ENCODE measurements around the gene RTP2. TPM values are rescaled to one million over a fixed set of nuclear protein-coding genes. Genes with fewer than 3 reads are reported as not detected.

RTP2 gene
- total and polyA plus RNA-seq, 2 of the 4 experiments (the other 2 are of a cell fraction): not detected

GRCh38 chr3:187739561-187740332 lies 37.4 kb upstream of the RTP2 start (continued):
- TF ChIP-seq MXI1 (IDR thresholded peaks at IDR 0.05; ENCODE audit: borderline replicate concordance, low read depth, low read length) (peak; percentile 58; the same call in 1 of the 2 replicates), BHLHE40 (IDR thresholded peaks at IDR 0.05; ENCODE audit: low read depth, low read length) (peak; percentile 90), RAD21 (IDR thresholded peaks at IDR 0.05; ENCODE audit: low read length) (peak; percentile 58)

- peak overlapping the region; percentile 78 for H2BK120ac ChIP-seq (ENCODE audit: low read depth, low read length)
- BruUV-seq (replicated peaks): no TSS peak
- H3K36me3 ChIP-seq (ENCODE audit: control insufficient read depth, insufficient read depth, low read length): 0 out of 2 replicates have a peak, but pooled peaks cover 1% of the 10 kb centered on the region
- H2BK15ac ChIP-seq (ENCODE audit: low read depth, low read length): no peak overlapping the region; the same call in 2 of the 3 replicates
- H2AK9ac ChIP-seq (replicated peaks; ENCODE audit: low read depth, low read length, poor library complexity): peak overlapping the region; percentile 70
- H3K9me1 ChIP-seq (ENCODE audit: insufficient read depth, low read length): peaks cover 12% of the 10 kb centered on the region; the same call in 1 of the 2 replicates
- no peaks in the 10 kb centered on the region for H3K9me3 ChIP-seq (ENCODE audit: control insufficient read depth, insufficient read depth, low read length)
- H3K79me1 ChIP-seq (ENCODE audit: low read depth in 1 of 2, low read length in 2 of 2): peaks cover 24 to 85% of the 10 kb centered on the region in 2 experiments
- peak overlapping the region; percentile 59 for H2BK5ac ChIP-seq (ENCODE audit: low read depth, low read length, poor library complexity, severe bottlenecking)
- DNase-seq (no peak), ATAC-seq (ENCODE audit: low read depth) (peak; percentile 1)
- peak overlapping the region; percentile 92 for H2AFZ ChIP-seq (replicated peaks; ENCODE audit: low read length, poor library complexity)
- peak overlapping the region; percentile 97 for H3K4me2 ChIP-seq (ENCODE audit: low read depth, low read length)
- H3K27ac ChIP-seq (ENCODE audit: insufficient read depth, low read length): peak overlapping the region; percentile 97
- peak overlapping the region; percentile 93 for H3K4ac ChIP-seq (ENCODE audit: low read depth, low read length)
- H3K4me3 ChIP-seq (ENCODE audit: insufficient read depth, low read depth, low read length): peak overlapping the region; percentile 46
- no peaks in the 10 kb centered on the region for H3K27me3 ChIP-seq (ENCODE audit: control insufficient read depth, insufficient read depth, low read length)
- peak overlapping the region; percentile 64 for H3K9ac ChIP-seq (ENCODE audit: low read depth, low read length)
- in situ Hi-C loops (cut with MboI; ENCODE audit: low sequenced_read_pairs): loop anchor here (10.0 to 25.0 kb wide), 5 partner anchors 673 to 1416 kb away; no protein-coding TSS in a partner anchor
- H3K56ac ChIP-seq (ENCODE audit: extremely low read depth, insufficient read depth, low read length): peak overlapping the region; percentile 63; the same call in 1 of the 2 replicates
- peak overlapping the region; percentile 8 for H2BK20ac ChIP-seq (ENCODE audit: low read depth, low read length)
- H3K23ac ChIP-seq (ENCODE audit: low read depth, low read length): peak overlapping the region; percentile 81
- intact Hi-C loops (cut with micrococcal nuclease): loop anchor here (2.0 kb wide), 1 partner anchor 974 kb away; no protein-coding TSS in a partner anchor
- TF ChIP-seq POLR2A (IDR thresholded peaks at IDR 0.05; ENCODE audit: low read depth, low read length): no peak
- TF ChIP-seq ELK1 (IDR thresholded peaks at IDR 0.05; ENCODE audit: borderline replicate concordance, low read depth, low read length): no peak
- no peak for TF ChIP-seq FOS (IDR thresholded peaks at IDR 0.05; ENCODE audit: low read depth, low read length)
- no peak for TF ChIP-seq RFX5 (IDR thresholded peaks at IDR 0.05; ENCODE audit: low read depth, low read length)
- TF ChIP-seq MXI1 (IDR thresholded peaks at IDR 0.05; ENCODE audit: borderline replicate concordance, low read depth, low read length): no peak
- no peak for TF ChIP-seq MAFK (IDR thresholded peaks at IDR 0.05; ENCODE audit: low read depth, low read length)
- no peak for TF ChIP-seq MAZ (IDR thresholded peaks at IDR 0.05; ENCODE audit: borderline replicate concordance, low read depth, low read length)
- TF ChIP-seq NFE2L2 (IDR thresholded peaks at IDR 0.05; ENCODE audit: low read depth, low read length): no peak
- no peak for TF ChIP-seq BHLHE40 (IDR thresholded peaks at IDR 0.05; ENCODE audit: low read depth, low read length)
- no peak for TF ChIP-seq CHD1 (IDR thresholded peaks at IDR 0.05; ENCODE audit: low read depth, low read length)
- ChIA-PET CTCF (interaction anchor here (0.5 to 4.5 kb wide), 5 partner anchors 420 to 1215 kb away, joined by 3 to 96 read pairs (median 4); no protein-coding TSS in a partner anchor), POLR2A (ENCODE audit: unreplicated experiment) (no interaction called here)
- WGBS, 2 experiments (ENCODE audit: extremely low coverage in 2 of 2, insufficient read length in 1 of 2): 14% methylated on average over 11 of the region's 22 CpGs; no CpG with 5 or more reads in 1 of the 2 experiments
- H4K8ac ChIP-seq (ENCODE audit: low read depth in 2 of 2, low read length in 2 of 2): peak overlapping the region; percentile 68 to 74
- peaks cover 20% of the 10 kb centered on the region for H3K4me1 ChIP-seq (ENCODE audit: control insufficient read depth, insufficient read depth, low read length)
- peak overlapping the region; percentile 23; the same call in 1 of the 2 replicates for H2AK5ac ChIP-seq (ENCODE audit: low read depth, low read length)
- H4K91ac ChIP-seq (ENCODE audit: insufficient read depth, low read depth, low read length): 0 out of 2 replicates have a peak overlapping the region, but pooled peaks have one; percentile 7
- peak overlapping the region; percentile 13 for H4K5ac ChIP-seq (ENCODE audit: low read depth, low read length)
- dilution Hi-C loops (cut with HindIII; ENCODE audit: low sequenced_read_pairs, unreplicated experiment): loop anchor here (25.0 kb wide), 1 partner anchor 573 kb away; no protein-coding TSS in a partner anchor
- H3K14ac ChIP-seq (replicated peaks; ENCODE audit: low read depth, low read length): peak overlapping the region; percentile 90
- peaks cover 62% of the 10 kb centered on the region for H4K20me1 ChIP-seq (ENCODE audit: insufficient read depth, low read length)
- peak overlapping the region; percentile 13 for H3K18ac ChIP-seq (ENCODE audit: low read depth, low read length)
These were observed 36.8 kb upstream of the RTP2 start for GRCh38 chr3:187739094-187739560.
